BE2C (cell line): ENCODE data around the gene KIAA1671. TPM values are rescaled to one million over a fixed set of nuclear protein-coding genes. Genes with fewer than 3 reads are reported as not detected.
"Not testable (repeated sequence)": the region's sequence is repeated elsewhere in the genome, so short reads cannot be mapped to it uniquely, and the experiment has no call there.

Source experiments
- DNase-seq: peaks from one replicate; pipeline ENCODE4 v3.0.0-alpha.2; 2020
- H3K27me3 ChIP-seq: fragments of 250-450 bp; sonication (Bioruptor Pico); 2 replicates; pipeline ENCODE4 v1.5.1; 2020; ENCODE audit warnings: mild to moderate bottlenecking
- H3K36me3 ChIP-seq: fragments of 250-450 bp; sonication (Bioruptor Pico); 2 replicates; pipeline ENCODE4 v1.5.1; 2020; ENCODE audit warnings: mild to moderate bottlenecking
- H3K4me1 ChIP-seq: fragments of 250-450 bp; sonication (Bioruptor Pico); 2 replicates; pipeline ENCODE4 v1.5.1; 2020
- H3K4me3 ChIP-seq: 2 replicates; pipeline ENCODE4 v1.5.1; 2011; ENCODE audit warnings: low read depth, low read length
- H3K9me3 ChIP-seq: fragments of 250-450 bp; sonication (Bioruptor Pico); 2 replicates; pipeline ENCODE4 v1.5.1; 2020
- polyA plus RNA-seq: library from polyadenylated mRNA; unstranded; fragments of >200 nt; gene quantifications from one replicate; pipeline ENCODE4 v1.2.1, GENCODE V29; 2012; ENCODE audit warnings: low read depth, missing spikeins; ENCODE audit not compliant: insufficient read length, insufficient read depth
- TF ChIP-seq, protein P1 (sequence below): IDR thresholded peaks from 2 replicates; pipeline ENCODE4 v1.5.1; 2012; ENCODE audit warnings: mild to moderate bottlenecking, low read depth, low read length

The KIAA1671 gene
- 4.3 TPM for polyA plus RNA-seq

DNA sequence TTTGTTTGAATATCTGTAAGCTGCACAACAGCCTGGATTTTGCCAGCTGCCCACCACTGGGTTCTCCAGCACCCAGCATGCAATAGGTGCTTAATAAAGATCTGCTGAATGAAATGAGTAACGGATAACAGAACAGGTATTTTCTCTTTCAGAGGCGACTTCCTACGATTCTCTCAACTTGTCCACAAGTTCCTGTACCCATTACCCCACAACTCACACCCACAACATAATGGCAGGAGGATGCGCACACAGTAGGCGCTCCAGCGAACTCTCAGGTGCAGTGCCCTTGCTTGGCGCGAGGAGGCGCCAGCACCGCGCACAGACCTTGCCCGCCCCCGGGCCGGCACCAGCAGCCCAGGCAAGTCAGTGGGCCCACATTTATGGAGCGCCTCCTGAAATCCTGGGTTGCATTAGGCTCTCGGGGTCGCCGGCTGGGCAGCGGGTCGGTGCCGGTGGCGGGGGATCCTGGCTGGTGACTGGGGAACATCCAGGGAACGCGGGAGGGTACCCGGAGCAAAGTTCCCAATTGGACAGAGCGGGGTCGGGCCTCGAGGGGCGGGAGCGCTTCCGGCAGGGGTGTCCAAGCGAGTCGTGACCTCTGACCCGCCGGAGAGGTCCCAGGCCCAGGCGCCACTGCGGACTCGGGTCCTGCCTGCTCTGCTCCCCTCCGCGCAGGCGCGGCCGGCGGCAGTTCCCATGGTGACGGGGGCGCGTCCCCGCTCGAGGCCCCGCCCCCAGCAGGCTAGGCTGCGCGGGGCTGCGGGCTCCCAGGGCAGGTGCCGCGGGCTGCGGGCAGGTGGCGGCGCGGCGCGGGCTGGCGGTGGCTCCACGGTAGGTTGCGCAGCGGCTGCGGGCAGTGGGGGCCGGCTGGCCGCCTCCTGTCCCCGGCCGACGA lies at the start of gene KIAA1671:
TSS of gene KIAA1671 (plus strand) at position 775 of the 895 bp plus-strand sequence. CDS start 75,284 bp downstream, outside the sequence.
- no peaks in the 10 kb centered on the region; the same call in 1 of the 2 replicates for H3K4me1 ChIP-seq
- H3K27me3 ChIP-seq: no peaks in the 10 kb centered on the region; the same call in 1 of the 2 replicates
- DNase-seq: peak; percentile 93
- TF ChIP-seq, protein P1, sequence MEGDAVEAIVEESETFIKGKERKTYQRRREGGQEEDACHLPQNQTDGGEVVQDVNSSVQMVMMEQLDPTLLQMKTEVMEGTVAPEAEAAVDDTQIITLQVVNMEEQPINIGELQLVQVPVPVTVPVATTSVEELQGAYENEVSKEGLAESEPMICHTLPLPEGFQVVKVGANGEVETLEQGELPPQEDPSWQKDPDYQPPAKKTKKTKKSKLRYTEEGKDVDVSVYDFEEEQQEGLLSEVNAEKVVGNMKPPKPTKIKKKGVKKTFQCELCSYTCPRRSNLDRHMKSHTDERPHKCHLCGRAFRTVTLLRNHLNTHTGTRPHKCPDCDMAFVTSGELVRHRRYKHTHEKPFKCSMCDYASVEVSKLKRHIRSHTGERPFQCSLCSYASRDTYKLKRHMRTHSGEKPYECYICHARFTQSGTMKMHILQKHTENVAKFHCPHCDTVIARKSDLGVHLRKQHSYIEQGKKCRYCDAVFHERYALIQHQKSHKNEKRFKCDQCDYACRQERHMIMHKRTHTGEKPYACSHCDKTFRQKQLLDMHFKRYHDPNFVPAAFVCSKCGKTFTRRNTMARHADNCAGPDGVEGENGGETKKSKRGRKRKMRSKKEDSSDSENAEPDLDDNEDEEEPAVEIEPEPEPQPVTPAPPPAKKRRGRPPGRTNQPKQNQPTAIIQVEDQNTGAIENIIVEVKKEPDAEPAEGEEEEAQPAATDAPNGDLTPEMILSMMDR: peak; percentile 95
- H3K9me3 ChIP-seq: no peaks in the 10 kb centered on the region
- H3K36me3 ChIP-seq: no peaks in the 10 kb centered on the region
- peak within 1 kb of the TSS; percentile 92 for H3K4me3 ChIP-seq

DNA sequence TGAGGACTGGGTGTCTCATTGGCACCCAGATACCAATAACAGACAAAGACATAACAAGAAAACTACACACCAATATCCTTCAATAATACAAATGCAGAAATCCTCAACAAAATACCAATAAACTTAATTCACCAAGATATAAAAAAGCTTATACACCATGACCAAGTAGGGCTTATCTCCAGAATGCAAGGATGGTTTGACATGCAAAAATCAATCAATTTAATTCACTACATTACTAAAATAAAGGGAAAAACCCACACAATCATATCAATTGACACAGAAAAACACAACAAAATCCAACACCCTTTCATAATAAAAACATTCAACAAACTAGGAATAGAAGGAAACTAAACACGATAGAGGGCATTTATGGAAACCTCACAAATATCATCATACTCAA lies 46.6 kb upstream of the KIAA1671 start:
- Histone ChIP-seq H3K36me3 (peaks cover 4% of the 10 kb centered on the region), H3K4me3 (no peak overlapping the region), H3K4me1 (no peaks in the 10 kb centered on the region), H3K9me3 (no peaks in the 10 kb centered on the region; the same call in 1 of the 2 replicates), H3K27me3 (no peaks in the 10 kb centered on the region)
- DNase-seq: no peak
- TF ChIP-seq, protein P1: no peak

DNA sequence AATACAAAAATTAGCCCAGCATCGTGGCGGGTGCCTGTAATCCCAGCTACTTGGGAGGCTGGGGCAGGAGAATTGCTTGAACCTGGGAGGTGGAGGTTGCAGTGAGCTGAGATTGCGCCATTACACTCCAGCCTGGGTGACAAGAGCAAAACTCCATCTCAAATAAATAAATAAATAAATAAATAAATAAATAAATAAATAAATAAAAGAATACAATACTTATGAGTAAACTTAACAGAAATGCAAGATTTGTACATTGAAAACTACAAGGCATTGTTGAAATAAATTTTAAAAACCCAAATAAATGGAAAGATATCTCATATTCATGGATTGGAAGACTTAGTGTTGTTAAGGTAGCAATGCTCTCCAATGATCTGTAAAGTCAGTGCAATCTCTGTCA lies 45.4 kb upstream of the KIAA1671 start:
- not testable (repeated sequence) for H3K4me3 ChIP-seq, H3K4me1 ChIP-seq, H3K36me3 ChIP-seq, H3K9me3 ChIP-seq, H3K27me3 ChIP-seq, DNase-seq

DNA sequence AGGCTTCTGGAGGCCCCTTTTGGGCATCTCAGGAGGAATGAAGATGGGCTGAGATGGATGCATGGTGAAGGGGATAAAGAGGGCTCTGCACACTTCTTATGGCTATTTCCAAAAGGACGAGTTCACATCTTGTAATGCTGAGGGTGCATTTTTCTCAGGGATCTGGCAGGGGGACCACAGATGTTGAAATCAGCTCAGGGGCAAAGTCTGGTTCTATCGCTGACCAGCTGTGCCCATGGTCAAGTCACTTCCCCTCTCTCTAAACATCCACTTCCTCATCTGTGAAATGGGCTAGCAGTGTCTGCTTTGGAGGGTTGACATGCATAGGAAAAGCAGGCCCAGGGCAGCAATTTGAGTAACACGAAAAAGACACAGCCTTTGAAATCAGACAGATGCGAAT lies 32.5 kb upstream of the KIAA1671 start:
- no peaks in the 10 kb centered on the region for H3K4me1 ChIP-seq
- H3K27me3 ChIP-seq: no peaks in the 10 kb centered on the region
- H3K36me3 ChIP-seq: 0 out of 2 replicates have a peak, but pooled peaks cover 2% of the 10 kb centered on the region
- TF ChIP-seq, protein P1: no peak
- DNase-seq: no peak
- no peaks in the 10 kb centered on the region for H3K9me3 ChIP-seq
- no peak overlapping the region for H3K4me3 ChIP-seq

DNA sequence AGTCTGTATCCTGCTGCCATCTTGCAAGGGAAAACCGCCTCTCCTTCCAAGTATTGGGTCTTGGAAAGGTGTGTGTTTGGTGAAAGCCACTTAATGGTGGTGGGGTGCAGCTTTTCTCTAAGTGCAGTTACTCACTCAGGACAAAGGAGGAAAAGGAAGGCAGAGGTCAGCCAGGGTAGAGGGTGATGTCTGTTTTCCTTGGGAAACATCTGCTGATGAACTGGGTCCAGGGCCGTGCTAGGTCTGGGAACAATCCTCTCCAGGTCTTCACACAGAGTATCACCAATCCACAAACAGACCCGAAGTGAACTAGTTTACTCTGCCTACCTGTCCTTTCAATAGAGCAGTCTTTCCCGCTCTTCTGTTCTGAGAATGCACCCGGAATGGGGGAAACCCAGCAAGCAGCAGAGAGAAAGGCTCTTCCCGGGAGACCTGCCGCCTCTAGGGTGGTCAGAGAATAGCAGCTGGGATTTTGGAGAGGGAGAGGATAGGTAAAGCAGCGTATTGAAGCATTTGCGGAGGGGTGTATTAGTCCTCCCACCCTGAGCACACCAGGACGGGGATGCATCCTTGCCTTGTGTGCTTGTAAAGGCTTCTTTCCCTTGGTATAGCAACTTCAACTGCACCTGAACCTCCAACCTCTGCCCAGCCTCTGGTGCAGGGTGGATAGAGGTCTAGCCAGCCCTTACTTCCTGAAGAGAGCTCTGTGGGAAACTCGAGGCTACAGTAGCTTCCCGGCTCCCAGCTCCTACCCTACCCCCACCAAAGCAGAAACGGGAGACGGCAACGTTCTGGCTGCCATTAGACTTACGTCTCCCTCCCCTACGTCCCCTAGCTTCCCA lies 26.7 kb upstream of the KIAA1671 start:
- Histone ChIP-seq H3K27me3 (no peaks in the 10 kb centered on the region), H3K4me3 (no peak overlapping the region)

DNA sequence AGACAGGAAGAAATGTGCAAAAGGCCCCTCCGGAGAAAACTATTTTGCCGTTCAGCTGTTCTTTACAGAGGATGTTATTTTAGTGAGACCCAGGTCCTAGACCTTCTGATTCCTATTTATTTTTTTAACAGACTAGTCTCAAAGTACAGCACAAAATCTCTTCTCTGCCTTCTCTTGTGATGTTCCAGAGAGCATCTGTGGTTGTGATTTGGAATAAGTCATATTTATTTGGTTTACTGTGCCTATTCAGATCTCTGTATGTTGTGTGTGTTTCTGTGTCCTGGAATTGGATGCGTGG lies 26.1 kb upstream of the KIAA1671 start:
- no peaks in the 10 kb centered on the region for H3K4me1 ChIP-seq
- DNase-seq: no peak
- H3K9me3 ChIP-seq: no peaks in the 10 kb centered on the region
- no peaks in the 10 kb centered on the region for H3K27me3 ChIP-seq
- no peak overlapping the region for H3K4me3 ChIP-seq
- no peaks in the 10 kb centered on the region for H3K36me3 ChIP-seq
- TF ChIP-seq, protein P1: no peak

More for the DNA sequence above, 26.7 kb upstream of the KIAA1671 start:
- TF ChIP-seq, protein P1: no peak
- H3K36me3 ChIP-seq: no peaks in the 10 kb centered on the region
- DNase-seq: no peak
- H3K9me3 ChIP-seq: no peaks in the 10 kb centered on the region
- no peaks in the 10 kb centered on the region for H3K4me1 ChIP-seq
